ENCODE results near the gene ROR2.

GRCh38 chr9:91894536-91894935 lies 55.5 kb downstream of the ROR2 start:
- TF ChIP-seq EZH2 (IDR thresholded peaks at IDR 0.05), result no peak
- TF ChIP-seq POLR2AphosphoS5 (IDR thresholded peaks at IDR 0.05; ENCODE audit: borderline replicate concordance, low read depth, low read length), result no peak
- TF ChIP-seq FOXP2 (optimal IDR thresholded peaks at IDR 0.05; ENCODE audit: control extremely low read depth, extremely low read length, insufficient read depth), result no peak

All from SK-N-MC (cell line).